HG03095 (cell line): Measurements from ENCODE around the gene TNRC6B.

Experiments
- ATAC-seq: cut with Tn5 transposase; IDR thresholded peaks from one replicate; pipeline ENCODE4 v1.9.1; 2021; ENCODE audit warnings: moderate library complexity; ENCODE audit not compliant: unreplicated experiment

Gene TNRC6B

DNA sequence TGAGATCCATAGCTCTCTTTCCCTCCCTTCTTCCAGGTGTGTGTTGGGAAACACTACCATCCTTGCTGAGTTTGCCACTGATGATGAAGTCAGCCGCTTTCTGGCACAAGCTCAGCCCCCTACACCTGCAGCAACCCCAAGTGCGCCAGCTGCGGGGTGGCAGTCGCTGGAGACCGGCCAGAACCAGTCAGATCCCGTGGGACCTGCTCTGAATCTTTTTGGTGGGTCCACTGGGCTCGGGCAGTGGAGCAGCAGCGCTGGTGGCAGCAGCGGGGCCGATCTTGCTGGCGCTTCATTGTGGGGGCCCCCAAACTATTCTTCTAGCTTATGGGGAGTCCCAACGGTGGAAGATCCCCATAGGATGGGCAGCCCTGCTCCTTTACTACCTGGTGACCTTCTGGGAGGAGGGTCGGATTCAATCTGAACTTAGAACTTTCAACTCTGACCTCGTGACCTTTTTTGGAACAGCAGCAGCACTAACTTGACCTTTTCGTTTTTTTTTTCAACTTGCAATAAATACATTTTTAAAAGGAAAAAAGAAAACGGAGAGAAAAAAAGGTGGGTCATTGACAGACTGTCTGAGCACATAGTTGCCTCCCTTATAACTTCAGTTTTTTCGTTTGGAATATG lies 145.2 kb downstream of the TNRC6B start:
- ATAC-seq = no peak

DNA sequence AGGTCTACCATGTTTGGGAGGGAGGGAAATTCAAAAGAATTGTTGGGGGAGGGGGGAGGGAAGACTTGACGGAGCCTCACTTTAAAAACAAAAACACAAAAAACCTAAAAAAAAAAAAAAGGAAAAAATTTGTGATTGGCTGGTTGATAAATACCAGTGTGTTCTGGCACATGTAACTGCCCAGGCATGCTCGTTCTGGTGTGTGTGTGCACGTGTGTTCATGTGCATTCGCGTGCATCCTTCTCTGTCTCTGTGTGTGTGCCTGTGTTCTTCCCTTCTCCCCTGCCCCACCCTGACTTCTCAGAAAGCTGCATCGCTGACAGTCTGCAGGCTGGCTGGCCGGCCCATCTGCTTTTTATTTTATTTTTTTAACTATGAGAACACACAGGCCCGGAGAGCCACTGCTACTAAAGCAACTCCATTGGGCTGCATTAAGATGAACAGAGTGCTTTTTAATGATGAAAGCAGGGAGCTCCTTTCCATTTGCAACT lies 146.0 kb downstream of the TNRC6B start:
- no peak for ATAC-seq

DNA sequence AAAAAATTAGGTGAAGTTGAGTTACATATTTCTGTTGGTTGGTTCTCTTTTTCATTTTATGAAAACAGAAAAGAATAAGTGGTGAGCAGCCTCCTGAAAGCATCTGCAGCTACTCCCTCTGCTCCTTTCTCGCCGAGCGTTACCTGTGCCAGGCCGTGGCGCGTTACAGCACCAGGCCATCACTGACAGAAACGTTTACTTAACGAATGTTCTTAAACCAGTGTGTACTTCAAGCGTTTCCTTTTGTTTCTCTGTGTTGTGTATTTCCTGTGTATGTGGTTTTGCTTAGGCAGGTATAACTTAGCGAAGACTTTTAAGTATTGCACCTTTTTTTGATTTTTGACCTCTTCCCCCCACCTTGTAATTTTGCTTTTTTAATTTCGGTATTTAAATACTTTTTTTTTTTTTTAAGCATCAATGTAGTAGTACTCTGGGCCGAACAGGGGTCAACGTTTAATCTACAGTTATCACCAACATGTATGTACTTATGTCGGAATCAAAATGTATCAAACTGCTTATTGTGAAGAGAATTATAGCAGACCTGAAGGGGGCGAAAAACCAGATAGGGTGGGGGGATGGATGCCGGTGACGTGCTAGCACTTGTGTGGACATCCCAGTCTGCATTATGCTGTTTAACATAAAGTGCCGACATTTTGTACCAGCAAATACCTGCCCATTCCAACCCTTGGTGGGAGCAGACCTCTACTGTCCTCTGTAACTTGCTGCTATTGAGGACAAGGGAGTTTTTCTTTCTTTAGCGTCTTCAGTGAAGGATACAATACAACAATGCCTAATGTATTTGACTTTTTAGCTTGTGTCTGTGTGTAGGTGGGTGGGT lies 147.0 kb downstream of the TNRC6B start:
- ATAC-seq = no peak

GRCh38 chr22:40325315-40325714 lies 147.6 kb downstream of the TNRC6B start:
- no peak for ATAC-seq

- ATAC-seq = no peak
Measured at GRCh38 chr22:40326905-40327735, 149.4 kb downstream of the TNRC6B start.

DNA sequence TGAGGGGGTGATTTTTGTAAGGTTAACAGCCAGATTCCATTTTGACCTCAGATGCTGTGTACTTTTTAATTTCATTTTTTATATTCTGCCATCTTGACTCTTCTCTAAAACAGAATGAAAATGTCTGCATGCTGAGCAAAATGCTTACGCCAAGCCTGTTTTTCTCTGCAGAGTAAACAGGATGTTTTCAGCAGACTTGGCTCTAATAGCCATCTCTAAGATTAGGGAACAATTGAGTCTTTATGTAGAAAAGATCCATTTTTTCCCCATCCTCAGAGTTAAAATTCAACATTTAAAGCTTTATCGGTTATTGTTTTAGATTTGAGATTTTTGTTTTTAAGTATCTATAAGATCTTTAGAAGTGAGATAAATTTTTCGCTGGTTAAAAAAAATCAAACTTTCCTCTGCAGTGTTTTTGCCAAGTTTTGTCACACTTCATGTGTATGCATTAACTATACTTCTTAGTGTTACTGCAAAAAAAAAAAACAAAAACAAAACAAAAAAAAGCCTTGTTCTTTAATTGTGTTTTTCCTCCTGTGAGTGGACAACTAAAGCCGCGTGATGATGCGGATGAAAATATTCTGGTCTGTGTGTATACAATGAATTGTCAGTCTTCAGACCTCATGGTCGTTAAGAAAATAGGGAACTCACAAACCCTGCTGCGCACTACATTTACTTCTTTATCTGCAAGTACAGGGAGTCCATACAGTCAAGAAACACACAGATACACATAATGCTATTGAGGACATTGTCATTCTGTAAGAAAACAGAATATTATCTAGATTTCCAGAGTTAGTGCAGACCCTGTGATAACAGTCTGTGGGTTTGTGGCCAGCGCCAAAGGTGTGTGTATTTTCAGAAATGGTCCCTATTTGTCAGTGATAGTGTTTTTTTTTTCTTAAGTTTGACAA lies 151.1 kb downstream of the TNRC6B start:
- ATAC-seq = no peak

GRCh38 chr22:40329466-40329865 lies 151.7 kb downstream of the TNRC6B start:
- no peak for ATAC-seq

DNA sequence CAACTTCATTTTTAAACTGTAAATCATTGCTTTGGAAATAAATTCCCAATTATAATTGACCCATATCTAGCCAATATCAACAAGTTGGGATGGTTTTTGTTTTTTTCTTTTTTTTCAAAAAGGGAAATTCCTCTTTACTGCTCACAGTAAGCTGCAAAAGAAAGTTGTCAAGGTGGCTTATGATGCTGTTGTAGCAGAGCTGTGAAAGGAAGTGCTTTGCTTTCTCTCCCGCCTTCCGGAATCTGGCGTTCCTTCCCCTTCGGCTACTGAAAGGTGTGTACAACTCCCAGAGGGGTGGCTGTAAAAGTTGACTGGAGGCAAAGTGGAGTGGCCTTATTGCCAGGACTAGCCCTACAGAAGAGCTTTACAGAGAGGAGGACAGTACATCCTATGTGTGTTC lies 152.4 kb downstream of the TNRC6B start:
- no peak for ATAC-seq

- ATAC-seq = no peak
Measured at GRCh38 chr22:40330615-40331014, 152.9 kb downstream of the TNRC6B start.

DNA sequence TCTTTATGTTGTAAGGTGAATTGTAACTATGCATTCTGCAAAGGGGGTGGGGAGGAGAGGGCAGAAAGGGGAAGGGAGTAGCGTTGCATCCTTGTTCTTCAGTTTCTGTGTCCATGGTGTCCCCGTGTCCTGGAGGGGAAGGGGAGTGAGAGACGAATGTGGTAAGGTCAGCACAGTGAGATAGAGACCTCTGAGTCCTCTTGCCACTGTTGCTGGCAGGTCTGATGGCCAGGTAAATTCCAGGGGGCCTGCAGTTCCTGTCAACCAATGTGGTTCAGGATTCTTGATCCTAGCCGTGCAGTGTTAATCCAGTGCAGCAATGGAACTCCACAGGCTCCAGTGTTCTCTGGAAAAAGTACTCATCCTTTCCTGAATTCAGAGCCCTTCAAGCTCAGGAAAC lies 154.0 kb downstream of the TNRC6B start:
- no peak for ATAC-seq

DNA sequence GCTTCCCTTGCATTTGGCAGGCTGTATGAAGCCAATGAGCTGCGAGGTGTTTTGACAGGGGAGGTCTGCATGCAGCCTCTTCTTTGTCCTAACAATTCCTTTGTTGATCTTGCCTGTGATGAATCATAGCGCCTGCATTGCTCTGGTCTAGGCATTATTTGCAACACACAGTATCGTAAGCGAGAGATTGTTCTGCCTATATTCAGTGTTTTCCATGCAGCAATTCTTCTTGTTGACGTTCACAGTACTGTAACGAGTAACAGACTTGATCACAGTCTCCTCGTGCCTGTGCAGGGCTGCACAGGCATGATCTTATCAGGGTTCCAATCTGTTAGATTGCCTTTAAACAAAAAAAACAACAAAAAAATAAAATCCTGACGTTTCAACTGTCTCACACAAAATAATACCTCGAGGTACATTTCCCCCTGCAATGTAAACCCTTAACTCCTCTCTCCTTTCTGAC lies 154.6 kb downstream of the TNRC6B start:
- no peak for ATAC-seq

DNA sequence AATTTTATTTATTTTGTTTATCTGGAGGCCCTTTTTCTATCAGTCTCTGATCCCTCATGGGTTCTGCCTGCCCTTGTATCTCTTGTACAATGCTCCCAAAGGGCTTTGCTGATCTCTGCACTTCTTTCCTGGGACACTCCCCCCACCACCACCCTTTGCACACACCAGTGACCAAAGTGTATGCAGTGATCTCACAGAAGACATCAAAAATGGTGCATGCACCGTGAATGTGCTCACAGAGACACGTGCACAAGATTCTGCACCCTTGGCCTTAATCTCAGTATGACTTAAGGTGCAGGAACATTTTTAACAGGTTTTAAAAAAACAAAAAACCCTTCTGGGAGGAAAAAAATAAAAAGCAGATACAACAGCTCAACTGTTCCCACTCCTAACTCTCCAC lies 156.3 kb downstream of the TNRC6B start:
- no peak for ATAC-seq

DNA sequence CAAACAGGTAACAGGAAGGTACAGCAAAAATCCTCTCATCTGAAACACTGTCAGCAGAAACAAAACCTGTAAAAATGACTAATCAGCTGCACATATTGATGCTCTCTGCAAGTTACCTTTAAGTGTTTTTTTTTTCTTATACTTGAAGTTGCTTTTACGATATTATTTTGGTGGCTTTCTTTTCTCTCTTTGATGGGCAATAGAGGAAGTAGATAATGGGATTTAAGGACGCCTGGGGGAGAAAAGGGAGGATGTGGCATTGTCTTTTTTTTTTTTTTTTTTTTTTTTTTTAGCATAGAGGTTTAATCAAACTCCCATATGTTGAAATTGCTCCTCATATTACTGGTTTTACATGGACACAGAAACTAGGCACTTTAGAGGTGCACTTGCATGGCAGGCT lies 157.2 kb downstream of the TNRC6B start:
- no peak for ATAC-seq

- no peak for ATAC-seq
Measured at GRCh38 chr22:40335358-40335757, 157.6 kb downstream of the TNRC6B start.

GRCh38 chr22:40340044-40340443 lies 162.3 kb downstream of the TNRC6B start:
- ATAC-seq = no peak

GRCh38 chr22:40341604-40342003 lies 163.9 kb downstream of the TNRC6B start:
- no peak for ATAC-seq

- no peak for ATAC-seq
Measured at GRCh38 chr22:40342521-40342920, 164.8 kb downstream of the TNRC6B start.

GRCh38 chr22:40345271-40345670 lies 167.5 kb downstream of the TNRC6B start:
- no peak for ATAC-seq

DNA sequence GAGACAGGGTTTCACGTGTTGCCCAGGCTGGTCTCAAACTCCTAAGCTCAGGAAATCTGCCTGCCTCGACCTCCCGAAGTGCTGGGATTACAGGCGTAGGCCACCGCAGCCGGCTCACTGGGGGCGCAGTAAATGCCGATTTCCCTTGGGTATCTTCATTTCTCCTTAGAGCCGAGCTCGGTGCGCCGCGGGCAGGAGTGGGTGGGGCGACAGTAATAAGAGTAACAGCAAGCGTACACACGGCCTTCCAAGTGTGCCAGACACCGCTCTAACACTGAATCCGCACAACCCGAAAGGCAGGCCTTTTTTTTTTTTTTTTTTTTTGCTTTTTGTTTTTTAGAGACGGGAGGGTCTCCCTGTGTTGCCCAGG lies 168.1 kb downstream of the TNRC6B start:
- ATAC-seq = no peak
